Left renal cortex interstitium (tissue), 4 donors: ENCODE measurements around the gene SH3GL3. TPM values are rescaled to one million over a fixed set of nuclear protein-coding genes. Genes with fewer than 3 reads are reported as not detected.

Experiments used
- DNase-seq, 4 donors: peaks; one replicate each; pipeline ENCODE4 v3.0.0-alpha.2; 2013; ENCODE audit warnings: low read depth in 4 of 4, low spot score in 2 of 4, missing footprints in 1 of 4
- polyA plus RNA-seq, 4 donors: library from polyadenylated mRNA; unstranded; fragments of 120-200 nt; gene quantifications; one replicate each; pipeline ENCODE4 v1.2.1, GENCODE V29; 2013; ENCODE audit not compliant: insufficient read length in 4 of 4

The SH3GL3 gene
- polyA plus RNA-seq, 4 donors = 8.6 to 10.7 (median 10.1) TPM

GRCh38 chr15:83499476-83499875 is 52.3 kb downstream of the SH3GL3 start:
- DNase-seq = no peak

- no peak for DNase-seq
Measured at GRCh38 chr15:83503595-83504364, 56.6 kb downstream of the SH3GL3 start.

- no peak for DNase-seq
Measured at GRCh38 chr15:83504365-83504764, 57.2 kb downstream of the SH3GL3 start.

GRCh38 chr15:83510001-83510400 is 62.9 kb downstream of the SH3GL3 start:
- no peak for DNase-seq

GRCh38 chr15:83512459-83512858 is 65.3 kb downstream of the SH3GL3 start:
- no peak for DNase-seq

DNA sequence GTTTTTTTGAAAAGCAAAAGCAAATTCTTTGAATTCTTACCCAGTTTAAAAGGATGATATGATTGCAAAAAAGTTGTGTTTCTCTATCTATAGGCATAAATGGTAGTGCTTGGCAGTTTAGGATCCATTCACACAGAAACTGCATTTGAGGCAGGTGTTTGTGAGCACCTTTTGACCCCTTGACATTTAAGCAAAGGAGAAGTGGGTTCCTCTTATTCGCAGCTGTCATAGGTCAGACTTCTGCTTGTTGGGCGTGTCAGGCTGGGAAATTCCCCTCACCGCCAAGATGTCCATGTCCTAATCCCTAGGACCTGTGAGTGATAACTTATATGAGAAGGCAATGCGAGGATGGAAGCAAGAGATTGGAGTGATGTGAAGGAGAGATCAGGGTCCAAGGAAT is 67.4 kb downstream of the SH3GL3 start:
- DNase-seq = no peak

GRCh38 chr15:83515164-83515563 is 68.0 kb downstream of the SH3GL3 start:
- no peak for DNase-seq

GRCh38 chr15:83516935-83517334 is 69.8 kb downstream of the SH3GL3 start:
- no peak for DNase-seq

DNA sequence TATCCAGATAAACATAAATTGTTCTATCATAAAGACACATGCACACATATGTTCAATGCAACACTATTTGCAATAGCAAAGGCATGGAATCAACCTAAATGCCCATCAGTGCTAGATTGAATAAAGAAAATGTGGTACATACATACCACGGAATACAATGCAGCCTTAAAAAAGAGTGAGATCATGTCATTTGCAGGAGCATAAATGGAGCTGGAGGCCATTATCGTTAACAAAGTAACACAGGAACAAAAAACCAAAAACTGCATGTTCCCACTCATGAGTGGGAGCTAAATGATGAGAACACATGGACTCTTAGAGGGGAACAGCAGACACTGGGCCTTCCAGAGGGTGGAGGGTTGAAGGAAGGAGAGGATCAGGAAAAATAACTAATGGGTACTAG is 79.2 kb downstream of the SH3GL3 start:
- no peak for DNase-seq

GRCh38 chr15:83533410-83533962 is 86.3 kb downstream of the SH3GL3 start:
- DNase-seq = no peak

- DNase-seq = no peak
Measured at GRCh38 chr15:83537606-83538005, 90.5 kb downstream of the SH3GL3 start.

- DNase-seq = no peak
Measured at GRCh38 chr15:83538682-83539081, 91.5 kb downstream of the SH3GL3 start.

GRCh38 chr15:83545804-83546511 is 98.8 kb downstream of the SH3GL3 start:
- no peak for DNase-seq

GRCh38 chr15:83546512-83546888 is 99.4 kb downstream of the SH3GL3 start:
- DNase-seq = no peak

DNA sequence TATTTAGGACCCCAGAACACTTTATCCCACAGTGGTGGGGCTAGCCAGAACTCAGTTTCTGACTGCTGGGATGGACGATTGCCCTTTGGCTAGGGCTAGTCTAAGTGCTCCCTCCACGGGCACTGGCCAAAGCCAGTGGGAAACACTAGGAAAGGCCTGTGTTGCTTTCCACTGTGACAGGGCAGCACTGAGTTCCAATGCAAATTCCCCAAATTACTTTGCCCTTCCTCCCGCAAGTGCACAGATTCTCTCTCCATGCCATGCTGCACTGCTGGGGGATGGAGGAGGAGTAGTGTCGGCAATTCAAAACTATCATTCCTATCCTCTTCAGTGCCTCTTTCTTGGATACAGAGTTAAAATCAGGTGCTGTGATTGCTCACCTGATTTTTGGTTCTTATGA is 100.0 kb downstream of the SH3GL3 start:
- no peak for DNase-seq

DNA sequence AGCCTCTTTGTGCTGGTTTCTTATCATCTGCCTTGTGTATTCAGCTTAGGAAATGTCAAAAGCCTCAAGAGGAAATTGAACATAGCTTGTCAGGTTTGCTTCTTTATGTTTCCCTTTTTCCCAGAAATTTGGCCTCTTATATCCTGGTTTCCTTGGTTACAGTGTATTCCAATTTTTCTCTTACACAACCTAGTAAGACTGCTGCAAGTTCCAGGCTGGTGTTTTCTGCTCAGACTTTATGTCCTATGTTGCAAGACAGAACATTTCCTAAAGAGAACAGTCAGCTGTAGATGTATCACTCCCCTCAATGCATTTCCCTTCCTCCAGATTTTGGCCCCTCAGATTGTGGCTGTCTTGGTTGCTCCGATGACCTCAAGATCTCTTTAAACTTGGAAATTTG is 102.5 kb downstream of the SH3GL3 start:
- no peak for DNase-seq

DNA sequence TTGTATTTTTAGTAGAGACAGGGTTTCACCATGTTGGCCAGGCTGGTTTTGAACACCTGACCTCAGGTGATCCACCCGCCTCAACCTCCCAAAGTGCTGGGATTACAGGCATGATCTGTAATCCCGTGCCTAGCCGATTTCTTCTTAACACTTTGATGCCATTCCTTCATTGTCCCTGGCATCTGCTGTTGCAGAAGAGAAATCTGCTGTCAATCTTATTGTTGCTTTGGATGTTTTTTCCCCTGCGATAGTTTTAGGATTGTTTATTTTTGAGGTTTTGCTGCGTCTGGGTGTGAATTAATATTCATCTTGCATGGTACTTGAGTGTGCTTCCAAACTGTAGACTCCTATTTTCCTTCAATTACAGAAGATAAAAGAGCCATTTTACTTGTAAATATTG is 107.4 kb downstream of the SH3GL3 start:
- no peak for DNase-seq

DNA sequence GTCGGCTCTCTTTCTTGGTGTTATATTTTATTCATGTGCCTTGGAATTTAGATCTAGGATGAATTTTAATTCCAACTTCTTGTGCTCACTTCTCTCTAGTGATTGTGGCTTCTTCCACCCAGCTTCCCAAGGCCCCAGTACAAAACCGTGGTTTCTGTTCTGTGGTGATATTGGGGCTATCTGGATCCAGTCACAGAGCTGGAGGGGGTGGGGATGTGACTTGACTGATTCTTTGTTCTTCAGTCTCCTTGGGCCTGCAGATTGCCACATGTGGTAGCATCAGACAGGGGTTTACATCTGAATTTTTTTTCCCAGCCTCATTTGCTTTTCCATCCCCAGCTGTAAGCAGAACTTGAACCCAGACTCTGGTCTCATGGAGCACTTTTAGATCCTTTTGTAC is 108.2 kb downstream of the SH3GL3 start:
- DNase-seq = no peak

DNA sequence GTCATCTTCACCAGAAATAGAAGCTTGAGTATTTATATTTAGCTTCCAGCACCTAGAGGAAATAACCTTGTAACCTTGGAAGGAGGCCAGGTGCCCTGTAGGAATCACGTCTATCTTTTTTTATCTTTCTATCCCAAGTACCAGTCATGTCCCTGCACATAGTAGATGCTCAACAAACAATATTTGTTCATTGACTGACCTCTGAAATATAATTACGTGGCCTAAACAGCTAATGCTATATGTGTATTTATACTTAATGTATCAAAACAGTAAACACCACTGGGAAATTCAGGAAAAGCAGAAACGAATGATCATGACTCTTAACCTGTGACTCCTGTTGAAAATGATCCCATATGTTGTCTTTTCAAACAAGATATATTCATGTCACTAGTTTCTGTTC is 108.9 kb downstream of the SH3GL3 start:
- no peak for DNase-seq

- no peak for DNase-seq
Measured at GRCh38 chr15:83556754-83557153, 109.6 kb downstream of the SH3GL3 start.

- DNase-seq = no peak
Measured at GRCh38 chr15:83558146-83558545, 111.0 kb downstream of the SH3GL3 start.
